HL-60 (cell line): ENCODE measurements around the gene TBC1D30.

Source experiments
- GABPA ChIP-seq: IDR thresholded peaks from 2 replicates; pipeline ENCODE4 v1.6.1; 2012; ENCODE audit warnings: low read depth
- SPI1 ChIP-seq: IDR thresholded peaks from 2 replicates; pipeline ENCODE4 v1.6.1; 2012; ENCODE audit warnings: low read depth, mild to moderate bottlenecking, borderline replicate concordance
- TF ChIP-seq, protein P1 (sequence below): IDR thresholded peaks from one replicate; pipeline ENCODE4 v1.5.1; 2011; ENCODE audit warnings: low read length, control low read depth, inconsistent platforms; ENCODE audit not compliant: insufficient read depth

DNA sequence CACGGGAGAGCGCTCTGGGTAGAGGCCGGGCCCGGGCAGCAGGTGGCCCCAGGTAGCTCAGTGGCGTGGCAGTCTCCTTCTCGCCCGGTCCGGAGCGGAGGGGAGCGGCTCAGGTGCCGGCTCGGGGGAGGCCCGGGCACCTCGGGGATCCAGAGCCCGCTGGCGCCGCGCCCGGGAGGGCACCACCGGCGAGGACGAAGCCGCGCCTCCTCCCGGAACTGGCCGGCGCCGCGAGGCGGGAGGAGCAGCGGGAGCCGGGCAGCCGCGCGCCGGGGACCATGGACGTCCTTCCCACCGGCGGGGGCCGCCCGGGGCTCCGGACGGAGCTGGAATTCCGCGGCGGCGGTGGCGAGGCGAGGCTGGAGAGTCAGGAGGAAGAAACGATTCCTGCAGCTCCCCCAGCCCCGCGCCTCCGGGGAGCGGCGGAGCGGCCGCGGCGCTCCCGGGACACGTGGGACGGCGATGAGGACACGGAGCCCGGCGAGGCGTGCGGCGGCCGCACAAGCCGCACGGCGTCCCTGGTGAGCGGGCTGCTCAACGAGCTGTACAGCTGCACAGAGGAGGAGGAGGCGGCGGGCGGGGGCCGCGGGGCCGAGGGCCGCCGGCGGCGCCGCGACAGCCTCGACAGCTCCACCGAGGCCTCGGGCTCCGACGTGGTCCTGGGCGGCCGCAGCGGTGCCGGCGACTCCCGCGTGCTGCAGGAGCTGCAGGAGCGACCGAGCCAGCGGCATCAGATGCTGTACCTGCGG is 43.7 kb upstream of the TBC1D30 start:
- TF ChIP-seq, protein P1, sequence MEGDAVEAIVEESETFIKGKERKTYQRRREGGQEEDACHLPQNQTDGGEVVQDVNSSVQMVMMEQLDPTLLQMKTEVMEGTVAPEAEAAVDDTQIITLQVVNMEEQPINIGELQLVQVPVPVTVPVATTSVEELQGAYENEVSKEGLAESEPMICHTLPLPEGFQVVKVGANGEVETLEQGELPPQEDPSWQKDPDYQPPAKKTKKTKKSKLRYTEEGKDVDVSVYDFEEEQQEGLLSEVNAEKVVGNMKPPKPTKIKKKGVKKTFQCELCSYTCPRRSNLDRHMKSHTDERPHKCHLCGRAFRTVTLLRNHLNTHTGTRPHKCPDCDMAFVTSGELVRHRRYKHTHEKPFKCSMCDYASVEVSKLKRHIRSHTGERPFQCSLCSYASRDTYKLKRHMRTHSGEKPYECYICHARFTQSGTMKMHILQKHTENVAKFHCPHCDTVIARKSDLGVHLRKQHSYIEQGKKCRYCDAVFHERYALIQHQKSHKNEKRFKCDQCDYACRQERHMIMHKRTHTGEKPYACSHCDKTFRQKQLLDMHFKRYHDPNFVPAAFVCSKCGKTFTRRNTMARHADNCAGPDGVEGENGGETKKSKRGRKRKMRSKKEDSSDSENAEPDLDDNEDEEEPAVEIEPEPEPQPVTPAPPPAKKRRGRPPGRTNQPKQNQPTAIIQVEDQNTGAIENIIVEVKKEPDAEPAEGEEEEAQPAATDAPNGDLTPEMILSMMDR: no peak
- TF ChIP-seq SPI1: no peak
- TF ChIP-seq GABPA: no peak
